Effector memory CD4-positive, alpha-beta T cell (primary cell): ENCODE data around the gene RGS6.

Experiments used
- DNase-seq, 3 donors: peaks; one replicate each; pipeline ENCODE4 v3.0.0-alpha.2; 2020
- H3K27ac ChIP-seq: 2 replicates; pipeline ENCODE4 v1.7.0; 2013; ENCODE audit warnings: mild to moderate bottlenecking, low read length, moderate library complexity; ENCODE audit not compliant: insufficient read depth, poor library complexity, severe bottlenecking
- H3K27me3 ChIP-seq: replicated peaks from 2 replicates; pipeline ENCODE4 v1.7.0; 2013; ENCODE audit warnings: mild to moderate bottlenecking, low read length; ENCODE audit not compliant: insufficient read depth, control insufficient read depth, poor library complexity, severe bottlenecking
- H3K36me3 ChIP-seq: 2 replicates; pipeline ENCODE4 v1.7.0; 2013; ENCODE audit warnings: mild to moderate bottlenecking, low read length, moderate library complexity; ENCODE audit not compliant: control insufficient read depth, insufficient read depth
- H3K4me1 ChIP-seq: 2 replicates; pipeline ENCODE4 v1.7.0; 2013; ENCODE audit warnings: low read length, mild to moderate bottlenecking; ENCODE audit not compliant: control insufficient read depth, insufficient read depth, poor library complexity, severe bottlenecking
- H3K4me3 ChIP-seq: 2 replicates; pipeline ENCODE4 v1.7.0; 2013; ENCODE audit warnings: low read length, low read depth, mild to moderate bottlenecking; ENCODE audit not compliant: insufficient read depth, poor library complexity, severe bottlenecking
- H3K9me3 ChIP-seq: 2 replicates; pipeline ENCODE4 v1.7.0; 2013; ENCODE audit warnings: mild to moderate bottlenecking, low read length, moderate library complexity; ENCODE audit not compliant: control insufficient read depth

Gene RGS6

DNA sequence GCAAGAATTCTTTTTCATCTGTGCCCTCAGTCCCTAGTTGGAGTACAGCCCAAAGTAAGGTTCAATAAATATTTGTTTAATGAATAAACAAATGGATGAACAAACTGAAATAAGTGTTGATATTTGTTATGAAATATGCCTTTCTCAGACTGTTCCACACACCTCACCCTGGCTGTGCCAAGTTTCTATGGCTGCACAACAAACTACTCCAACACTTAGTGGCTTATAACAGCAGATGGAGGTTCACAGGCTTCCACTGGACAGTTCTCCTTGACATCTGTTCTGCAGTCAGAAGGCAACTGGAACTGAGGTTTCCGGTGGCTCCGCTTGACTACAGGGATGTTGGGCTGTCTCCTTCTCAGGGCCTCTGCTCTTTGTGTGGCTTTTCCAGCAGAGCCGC lies 197.1 kb downstream of the RGS6 start:
- Histone ChIP-seq H3K27me3 (no peaks in the 10 kb centered on the region), H3K9me3 (no peaks in the 10 kb centered on the region), H3K27ac (no peak overlapping the region), H3K4me1 (no peaks in the 10 kb centered on the region), H3K36me3 (no peaks in the 10 kb centered on the region), H3K4me3 (no peak overlapping the region)
- no peak for DNase-seq

DNA sequence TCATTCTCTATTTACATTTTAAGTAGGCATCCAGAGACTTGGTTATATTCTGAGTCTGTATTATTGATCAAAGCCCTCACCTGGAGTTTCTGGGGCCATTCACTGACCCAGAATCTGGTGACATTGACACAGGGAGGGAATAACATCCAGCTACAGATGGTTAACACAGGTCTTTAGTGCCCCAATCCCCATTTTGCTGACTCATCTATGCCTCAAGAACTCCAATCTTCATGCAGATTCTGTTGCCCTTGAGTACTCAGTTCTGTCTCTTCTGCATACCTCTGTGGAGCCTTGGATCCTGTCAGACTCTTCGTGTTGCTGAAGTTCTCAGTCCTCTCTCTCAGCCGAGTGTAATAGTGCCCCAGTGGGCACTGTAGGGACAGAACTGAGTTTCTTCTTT lies 208.9 kb downstream of the RGS6 start:
- no peaks in the 10 kb centered on the region for H3K27me3 ChIP-seq
- no peak for DNase-seq
- no peaks in the 10 kb centered on the region for H3K36me3 ChIP-seq
- H3K9me3 ChIP-seq, result no peaks in the 10 kb centered on the region
- H3K27ac ChIP-seq, result no peak overlapping the region
- no peaks in the 10 kb centered on the region for H3K4me1 ChIP-seq
- no peak overlapping the region for H3K4me3 ChIP-seq

DNA sequence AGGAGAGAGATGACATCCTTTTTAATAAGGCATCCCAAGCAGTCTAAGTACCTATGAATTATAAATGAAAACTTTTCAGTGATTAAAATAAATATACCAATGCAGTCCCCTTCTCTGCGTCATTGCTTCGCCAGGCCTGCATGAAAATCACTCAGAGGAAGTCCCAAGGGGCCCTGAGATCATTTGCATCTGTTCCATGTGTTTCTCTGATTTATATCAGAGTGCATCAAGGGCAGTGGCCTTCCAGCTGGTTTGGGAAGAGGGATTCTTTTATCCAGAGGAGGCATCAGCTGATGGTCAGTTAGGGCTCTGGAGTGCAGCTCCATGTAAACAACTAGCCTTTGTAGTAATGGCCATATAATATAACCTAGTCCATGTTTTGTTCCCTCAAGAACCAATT lies 210.1 kb downstream of the RGS6 start:
- H3K9me3 ChIP-seq, result no peaks in the 10 kb centered on the region
- H3K36me3 ChIP-seq, result no peaks in the 10 kb centered on the region
- H3K27me3 ChIP-seq, result no peaks in the 10 kb centered on the region
- H3K4me3 ChIP-seq, result no peak overlapping the region
- no peaks in the 10 kb centered on the region for H3K4me1 ChIP-seq
- no peak for DNase-seq
- H3K27ac ChIP-seq, result no peak overlapping the region

DNA sequence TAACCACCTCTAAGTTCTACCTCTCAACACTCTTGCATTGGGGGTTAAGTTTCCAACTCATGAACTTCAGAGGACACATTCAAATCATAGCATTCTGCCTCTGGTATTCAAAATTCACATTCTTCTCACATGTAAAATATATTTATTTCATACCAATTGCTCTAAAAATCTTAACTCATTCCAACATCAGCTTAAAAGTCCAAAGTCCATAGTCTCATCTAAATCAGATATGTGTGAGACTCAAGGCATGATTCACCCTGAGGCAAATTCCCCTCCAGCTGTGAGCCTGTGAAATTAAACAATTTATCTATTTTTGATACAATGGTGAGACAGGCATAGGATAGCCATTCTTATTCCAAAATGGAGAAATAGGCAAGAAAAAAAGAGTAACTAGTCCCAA lies 214.0 kb downstream of the RGS6 start:
- Histone ChIP-seq H3K36me3 (no peaks in the 10 kb centered on the region), H3K27me3 (no peaks in the 10 kb centered on the region), H3K9me3 (no peaks in the 10 kb centered on the region), H3K4me3 (no peak overlapping the region), H3K27ac (no peak overlapping the region), H3K4me1 (no peaks in the 10 kb centered on the region)
- no peak for DNase-seq

DNA sequence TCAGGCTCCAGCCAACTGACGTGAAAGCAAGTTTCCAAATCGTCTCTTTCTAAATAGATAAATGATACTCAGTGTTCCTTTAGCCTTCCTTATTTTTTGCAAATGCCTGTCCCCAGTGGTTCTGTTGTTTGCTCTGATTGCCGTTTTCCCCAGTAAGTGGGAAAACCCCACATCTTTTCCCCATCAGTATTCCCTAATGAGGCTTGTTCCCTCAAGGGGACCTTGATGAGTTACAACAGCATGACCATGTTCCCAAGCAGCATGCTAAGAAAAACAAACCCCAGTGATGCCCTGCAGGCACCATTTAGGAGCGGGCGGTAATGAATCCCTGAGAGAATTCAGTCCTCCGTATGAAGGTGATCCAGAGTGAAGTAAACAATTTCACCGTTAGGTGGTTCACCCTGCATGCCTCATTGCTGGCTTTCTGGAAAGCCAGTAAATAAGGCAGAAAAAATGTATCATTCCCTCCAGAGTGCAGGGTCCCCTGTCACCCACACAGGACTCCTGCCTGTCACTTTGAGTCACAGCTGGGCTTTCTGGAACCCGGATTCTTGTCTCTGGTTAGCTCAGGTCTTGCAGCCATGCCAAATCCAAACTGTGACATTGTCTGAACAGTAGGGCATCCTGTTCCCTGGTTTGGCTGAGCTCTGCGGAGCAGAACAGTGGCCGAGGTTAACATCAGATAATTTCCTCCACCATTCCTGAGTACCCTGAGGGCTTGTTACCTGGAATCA lies 222.6 kb downstream of the RGS6 start:
- Histone ChIP-seq H3K9me3 (no peaks in the 10 kb centered on the region), H3K36me3 (no peaks in the 10 kb centered on the region), H3K4me1 (no peaks in the 10 kb centered on the region), H3K27ac (no peak overlapping the region), H3K4me3 (no peak overlapping the region), H3K27me3 (peaks cover under 1% of the 10 kb centered on the region)
- DNase-seq, result no peak

DNA sequence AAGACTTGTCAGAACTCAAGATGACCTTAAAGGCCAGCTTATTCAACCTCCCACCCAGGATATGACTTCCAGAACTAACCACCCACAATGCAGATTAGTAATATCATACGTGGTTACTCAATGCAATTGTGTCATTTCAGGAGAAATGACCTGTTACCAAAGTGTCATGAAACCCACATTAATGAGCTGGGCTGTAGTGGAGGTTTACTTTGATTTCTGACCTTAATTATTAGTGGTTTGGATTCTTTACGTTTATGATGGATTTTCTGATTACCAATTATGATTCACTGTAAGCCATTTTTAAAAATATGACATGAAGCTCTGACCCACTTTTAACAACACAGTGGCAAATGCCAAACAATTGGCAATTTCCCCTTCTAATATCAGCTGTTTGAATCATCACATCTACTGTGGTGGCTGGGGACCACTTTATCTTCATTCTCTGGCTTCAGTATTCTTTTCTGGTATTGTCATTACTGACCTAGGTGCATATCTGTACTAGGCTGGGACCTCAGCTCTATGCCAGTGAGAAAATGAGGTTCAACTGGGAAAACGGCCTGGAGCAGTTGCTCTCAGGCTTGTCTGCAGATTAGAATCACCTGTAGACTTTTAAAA lies 223.3 kb downstream of the RGS6 start:
- Histone ChIP-seq H3K27ac (no peak overlapping the region), H3K4me1 (no peaks in the 10 kb centered on the region), H3K4me3 (no peak overlapping the region), H3K27me3 (peaks cover 2% of the 10 kb centered on the region), H3K9me3 (no peaks in the 10 kb centered on the region), H3K36me3 (no peaks in the 10 kb centered on the region)
- no peak for DNase-seq

DNA sequence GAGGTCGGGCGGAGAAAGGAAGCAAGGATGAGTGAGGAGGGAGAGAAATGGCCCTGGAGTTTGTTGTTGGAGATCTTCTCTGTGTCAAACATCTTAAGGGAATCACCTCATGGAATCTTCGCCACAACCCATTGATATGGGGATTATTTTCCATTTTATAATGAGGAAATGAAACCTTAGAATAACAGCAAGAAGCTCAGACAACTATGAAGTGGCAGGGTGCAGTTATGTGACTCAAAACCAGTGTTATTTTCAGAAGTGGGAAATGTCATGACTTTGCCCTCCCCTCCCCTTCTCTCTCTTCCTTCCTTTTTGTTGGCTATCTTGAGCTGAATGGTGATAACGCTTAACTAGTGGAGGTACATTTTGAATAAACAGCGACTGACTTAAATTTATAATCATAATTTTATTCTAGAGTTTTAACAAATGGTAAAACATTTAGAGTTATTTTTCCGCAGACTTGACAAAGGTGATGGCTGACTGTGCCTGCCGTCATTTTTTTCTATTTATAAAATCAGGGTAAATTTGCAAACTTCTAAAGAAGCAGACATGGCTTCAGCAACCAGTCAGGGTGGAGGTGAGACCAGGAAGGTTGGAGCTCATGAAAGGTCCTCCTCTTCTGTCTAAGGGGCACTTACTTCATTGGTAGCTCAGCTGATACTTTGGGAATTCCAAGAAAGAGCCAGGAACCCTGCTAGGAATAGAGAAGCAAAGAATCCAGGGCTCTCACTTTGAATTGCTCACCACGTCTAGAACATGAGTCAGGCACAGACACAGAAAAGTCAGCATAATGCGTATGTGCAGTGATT lies 232.4 kb downstream of the RGS6 start:
- H3K4me3 ChIP-seq, result no peak overlapping the region
- H3K9me3 ChIP-seq, result no peaks in the 10 kb centered on the region
- H3K27ac ChIP-seq, result no peak overlapping the region
- H3K27me3 ChIP-seq, result peaks cover 5% of the 10 kb centered on the region
- no peaks in the 10 kb centered on the region for H3K36me3 ChIP-seq
- no peak for DNase-seq
- H3K4me1 ChIP-seq, result no peaks in the 10 kb centered on the region

DNA sequence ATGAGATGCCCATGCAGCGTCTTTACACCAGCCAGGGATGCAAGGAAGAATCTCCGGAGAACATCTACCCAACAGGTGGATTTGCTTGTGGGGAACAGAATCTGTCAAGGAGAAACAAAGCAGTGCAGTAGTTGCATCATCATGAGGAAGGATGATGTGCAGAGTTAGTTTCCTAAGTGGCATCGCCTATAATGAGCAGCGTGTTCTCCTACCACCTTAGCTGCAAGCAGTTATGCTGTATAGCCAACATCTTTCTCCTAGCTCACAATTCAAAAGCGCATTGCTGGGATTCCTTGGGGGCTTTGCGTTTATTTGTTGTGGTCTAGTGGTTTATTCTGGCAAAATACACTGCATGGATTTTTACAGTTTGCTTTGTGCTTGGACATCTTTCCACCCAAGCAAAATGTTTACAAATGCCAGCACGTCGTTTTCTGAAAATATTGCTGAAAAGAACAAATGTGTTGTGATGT lies 233.0 kb downstream of the RGS6 start:
- H3K27me3 ChIP-seq, result peaks cover 3% of the 10 kb centered on the region
- no peak for DNase-seq

DNA sequence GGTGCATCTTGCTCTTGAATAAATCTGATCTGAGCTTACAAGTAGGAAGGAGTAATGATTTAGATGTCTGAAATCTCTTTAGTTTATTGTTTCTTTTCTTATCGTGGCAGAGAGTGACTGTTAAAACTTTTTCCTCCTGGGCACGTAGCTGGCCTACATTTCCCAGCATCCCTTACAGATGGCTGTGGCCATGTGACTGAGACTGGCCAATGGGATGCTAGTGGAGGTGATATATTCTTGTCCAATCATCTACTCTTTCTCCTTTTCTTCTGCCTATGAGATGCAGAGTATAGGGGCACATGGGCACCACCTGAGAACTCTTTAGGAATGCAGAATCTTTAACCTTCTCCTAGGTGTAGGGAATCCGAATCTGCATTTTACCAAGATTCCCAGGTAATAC lies 237.3 kb downstream of the RGS6 start:
- no peaks in the 10 kb centered on the region for H3K4me1 ChIP-seq
- peaks cover 3% of the 10 kb centered on the region for H3K27me3 ChIP-seq
- H3K27ac ChIP-seq, result no peak overlapping the region
- H3K4me3 ChIP-seq, result no peak overlapping the region
- no peaks in the 10 kb centered on the region for H3K36me3 ChIP-seq
- H3K9me3 ChIP-seq, result no peaks in the 10 kb centered on the region
- no peak for DNase-seq

More for the DNA sequence above, 233.0 kb downstream of the RGS6 start:
- no peaks in the 10 kb centered on the region for H3K4me1 ChIP-seq
- no peak overlapping the region for H3K27ac ChIP-seq
- no peaks in the 10 kb centered on the region for H3K36me3 ChIP-seq
- no peak overlapping the region for H3K4me3 ChIP-seq
- no peaks in the 10 kb centered on the region for H3K9me3 ChIP-seq

DNA sequence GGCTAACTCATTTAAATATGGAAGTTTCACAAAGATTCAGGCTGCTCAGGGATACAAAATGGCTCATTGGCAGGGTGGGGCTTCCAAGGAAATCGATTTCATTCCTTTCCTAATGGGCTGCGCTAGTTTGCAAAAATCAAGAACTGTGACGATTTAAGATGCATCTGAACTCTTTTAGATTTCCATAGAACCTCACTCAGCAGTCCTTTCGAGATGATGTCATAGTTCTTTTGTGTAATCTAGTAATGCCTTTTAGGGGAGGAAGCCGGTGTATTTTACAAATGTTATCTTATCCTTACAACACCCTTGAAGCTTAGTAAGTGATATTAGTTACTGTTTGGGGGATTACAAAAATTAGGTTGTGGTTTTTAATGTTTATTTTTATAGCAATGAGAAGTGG lies 239.8 kb downstream of the RGS6 start:
- Histone ChIP-seq H3K4me3 (no peak overlapping the region), H3K27me3 (peaks cover 3% of the 10 kb centered on the region), H3K4me1 (no peaks in the 10 kb centered on the region), H3K27ac (no peak overlapping the region), H3K9me3 (no peaks in the 10 kb centered on the region), H3K36me3 (no peaks in the 10 kb centered on the region)
- DNase-seq, result no peak
